Fibroblast of skin of scalp (primary cell): ENCODE measurements around the gene SEC22A. TPM values are rescaled to one million over a fixed set of nuclear protein-coding genes. Genes with fewer than 3 reads are reported as not detected.

Experiments used
- DNase-seq: peaks from one replicate; pipeline ENCODE4 v3.0.0-alpha.2; 2013
- polyA plus RNA-seq, 2 experiments: library from polyadenylated mRNA; unstranded; fragments of 120-200 nt; gene quantifications; one replicate each; pipeline ENCODE4 v1.2.1, GENCODE V29; 2013; ENCODE audit not compliant: insufficient read length in 2 of 2

Gene SEC22A, protein sequence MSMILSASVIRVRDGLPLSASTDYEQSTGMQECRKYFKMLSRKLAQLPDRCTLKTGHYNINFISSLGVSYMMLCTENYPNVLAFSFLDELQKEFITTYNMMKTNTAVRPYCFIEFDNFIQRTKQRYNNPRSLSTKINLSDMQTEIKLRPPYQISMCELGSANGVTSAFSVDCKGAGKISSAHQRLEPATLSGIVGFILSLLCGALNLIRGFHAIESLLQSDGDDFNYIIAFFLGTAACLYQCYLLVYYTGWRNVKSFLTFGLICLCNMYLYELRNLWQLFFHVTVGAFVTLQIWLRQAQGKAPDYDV
- 25.1 TPM for polyA plus RNA-seq (2013, experiment 1 of 2; ENCODE audit: insufficient read length)
- 24.2 TPM for polyA plus RNA-seq (2013, experiment 2 of 2; ENCODE audit: insufficient read length)

DNA sequence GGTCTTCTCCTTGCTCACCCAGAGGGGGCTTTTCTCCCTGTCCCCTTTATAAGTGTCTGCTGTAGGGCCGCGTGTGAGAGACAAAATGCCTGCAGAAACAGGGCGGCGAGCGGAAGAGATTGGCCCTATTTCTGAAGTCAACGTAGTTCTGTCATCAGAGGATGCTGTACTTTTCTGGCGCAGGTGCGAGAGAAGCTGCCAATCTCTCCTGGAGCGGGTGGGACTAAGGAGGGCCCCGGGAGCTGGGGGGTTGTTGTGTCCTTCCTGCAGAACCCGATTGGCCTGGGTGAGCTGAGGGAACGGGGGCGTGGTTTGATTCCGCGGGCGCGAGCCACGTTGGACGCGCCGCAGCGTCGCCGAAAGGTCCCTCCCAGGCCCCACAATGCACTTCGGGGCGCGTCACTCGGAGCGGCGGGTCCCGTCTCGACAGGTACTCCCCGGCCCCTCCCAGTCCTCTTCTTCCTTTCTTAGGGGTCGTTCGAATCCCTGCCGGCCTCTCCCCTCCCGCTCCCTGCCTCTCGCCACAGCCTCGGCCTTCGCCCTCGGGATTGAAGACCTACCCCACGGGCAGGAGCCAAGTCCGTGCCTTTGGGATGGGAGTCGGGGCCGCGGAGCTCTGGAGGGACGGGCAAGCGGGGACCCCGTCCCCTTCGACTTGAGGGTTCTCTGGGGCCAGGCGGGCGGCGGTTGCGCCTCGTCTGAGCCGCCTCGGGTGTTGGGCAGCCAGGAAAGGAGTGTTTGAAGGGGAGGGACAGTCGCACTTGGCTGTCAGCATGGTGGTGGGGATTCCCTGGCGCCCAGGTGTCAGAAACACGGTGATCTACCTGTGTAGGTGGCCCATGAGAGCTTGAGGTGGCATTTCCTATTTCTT is at the start of gene SEC22A:
Gene SEC22A, plus strand, starts transcription at position 387 of the 871 bp plus-strand sequence. CDS start 7,275 bp downstream, outside the sequence.
- peak; percentile 92 for DNase-seq

DNA sequence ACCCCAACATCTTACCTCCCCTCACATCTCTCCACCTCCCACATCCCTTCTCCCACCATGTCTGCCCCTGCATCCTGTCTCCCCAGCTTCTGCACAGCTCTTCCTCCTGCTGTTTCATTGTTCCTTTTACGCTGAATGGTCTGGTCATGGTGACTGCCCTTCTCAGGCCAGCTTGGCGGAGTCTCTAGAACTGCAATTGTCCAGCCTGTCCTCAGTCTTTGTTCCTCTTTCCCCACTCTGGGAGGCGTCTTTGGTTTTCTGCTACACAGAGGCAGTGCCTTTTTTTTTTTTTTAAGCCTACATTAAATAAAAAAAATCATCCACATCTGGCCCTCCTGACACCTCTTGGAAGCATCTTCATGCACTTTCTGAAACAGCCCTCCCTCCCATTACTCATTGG is 49.1 kb upstream of the SEC22A start:
- DNase-seq, result no peak

DNA sequence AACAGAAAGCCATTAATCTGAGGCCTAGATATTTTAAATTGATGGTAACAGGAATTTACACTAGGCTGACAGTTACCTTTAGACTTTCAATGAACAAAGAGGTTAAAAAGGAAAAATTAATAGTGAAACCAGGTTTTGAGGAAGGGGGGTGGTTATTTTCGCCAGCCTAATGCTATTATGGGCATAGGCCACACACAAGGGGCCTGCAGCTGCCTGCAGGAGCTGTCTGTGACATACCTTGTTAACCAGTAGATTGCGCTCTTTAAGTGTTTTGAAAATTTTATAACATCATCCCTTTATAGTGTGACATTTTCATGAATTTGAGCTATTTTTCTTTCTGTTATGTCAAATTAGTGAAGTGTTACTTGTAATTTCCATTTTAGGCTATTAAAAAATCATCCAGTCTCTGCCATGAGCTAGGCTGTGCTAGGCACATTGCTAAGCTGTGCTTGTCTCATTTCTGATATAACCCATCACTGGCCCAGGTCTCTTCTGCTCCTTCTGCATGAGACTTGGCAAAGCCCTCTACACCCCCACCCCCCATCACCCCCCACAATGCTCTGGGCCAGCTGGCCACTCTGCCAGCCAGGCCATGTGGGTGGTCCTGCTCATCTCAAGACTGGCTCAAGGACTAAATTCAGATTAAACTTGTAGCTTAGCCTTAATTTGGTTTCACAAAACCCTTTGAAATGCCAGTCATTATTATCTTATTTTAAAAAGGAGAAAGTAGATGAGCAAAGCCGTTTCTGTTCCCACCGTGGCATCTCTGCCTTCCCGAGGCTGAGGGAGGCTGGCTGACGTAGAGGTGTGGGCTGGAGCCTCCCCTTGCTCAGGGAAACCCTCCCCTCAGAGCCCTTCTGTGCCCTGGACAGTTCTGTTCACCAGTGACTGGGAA is 48.4 kb upstream of the SEC22A start:
- DNase-seq, result no peak

DNA sequence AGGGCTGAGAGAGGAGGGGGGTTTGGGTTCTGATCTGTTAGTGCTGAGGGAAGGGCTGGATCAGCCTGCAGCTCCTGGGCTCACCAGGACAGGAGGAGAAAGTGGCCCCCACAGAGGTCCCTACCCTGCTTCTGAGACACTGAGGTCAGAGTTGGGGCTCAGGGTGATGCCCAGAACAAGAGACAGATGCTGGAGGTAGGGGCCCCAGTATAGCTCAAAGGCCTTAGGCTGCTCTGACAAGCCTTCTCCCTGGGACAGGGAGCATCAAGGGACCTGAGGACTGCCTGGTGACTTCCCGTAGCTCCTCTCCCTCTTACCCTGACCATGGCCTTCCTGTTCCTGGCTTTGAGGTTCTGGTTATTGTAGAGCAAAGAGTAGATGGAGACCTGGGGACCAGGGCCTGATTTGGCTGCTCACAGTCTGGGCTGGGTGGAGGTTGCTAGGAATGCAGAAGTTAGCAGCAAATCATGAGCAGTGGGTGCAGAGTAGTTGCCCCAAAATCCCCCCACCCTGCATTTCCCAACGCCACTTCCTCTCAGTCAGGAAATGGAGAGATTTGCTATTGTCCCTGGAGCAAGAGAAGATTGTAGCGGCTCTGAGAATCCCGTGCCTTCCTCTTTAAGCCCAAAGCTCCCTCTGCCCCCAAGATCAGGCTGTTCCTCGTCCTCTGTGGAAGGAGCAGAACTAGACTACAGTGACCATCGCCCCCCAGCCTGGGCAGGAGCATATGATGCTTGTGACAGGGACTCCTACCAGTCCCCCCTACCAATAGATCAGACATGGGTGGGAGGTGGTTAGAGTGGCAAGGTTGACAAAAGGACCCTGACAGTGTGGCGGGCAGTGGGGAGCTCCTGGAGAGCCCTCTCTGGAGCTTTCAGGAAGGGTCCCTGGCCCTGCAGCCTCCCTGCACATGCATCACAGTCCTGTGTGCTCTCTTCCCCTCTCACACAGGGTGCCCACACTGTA is 47.4 kb upstream of the SEC22A start:
- DNase-seq, result no peak

DNA sequence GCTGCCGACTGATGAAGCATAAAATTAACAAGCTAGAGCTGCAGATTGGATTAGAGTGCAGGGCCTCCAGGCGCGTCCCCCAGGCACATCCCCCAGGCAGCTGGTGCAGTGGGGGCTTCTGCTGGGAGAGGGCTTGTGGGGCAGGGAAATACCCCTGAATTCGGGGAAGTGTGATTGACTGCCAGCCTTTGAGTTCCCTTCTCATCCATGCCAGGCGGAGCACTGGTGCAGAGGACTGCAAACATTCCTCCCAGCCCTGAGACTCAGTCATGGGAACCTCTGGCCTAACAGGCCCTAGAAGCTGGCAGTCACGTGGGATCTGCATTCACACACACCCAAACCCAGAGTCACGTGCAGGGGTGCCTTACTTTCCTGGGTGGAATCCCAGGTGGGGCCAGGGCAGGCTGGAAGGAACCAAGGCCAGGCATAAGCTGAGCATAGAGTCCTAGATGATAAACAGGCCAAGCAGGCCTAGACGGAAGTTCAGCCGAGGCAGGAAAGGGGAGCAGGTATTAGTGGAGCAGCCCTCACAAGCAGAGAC is 46.2 kb upstream of the SEC22A start:
- no peak for DNase-seq

DNA sequence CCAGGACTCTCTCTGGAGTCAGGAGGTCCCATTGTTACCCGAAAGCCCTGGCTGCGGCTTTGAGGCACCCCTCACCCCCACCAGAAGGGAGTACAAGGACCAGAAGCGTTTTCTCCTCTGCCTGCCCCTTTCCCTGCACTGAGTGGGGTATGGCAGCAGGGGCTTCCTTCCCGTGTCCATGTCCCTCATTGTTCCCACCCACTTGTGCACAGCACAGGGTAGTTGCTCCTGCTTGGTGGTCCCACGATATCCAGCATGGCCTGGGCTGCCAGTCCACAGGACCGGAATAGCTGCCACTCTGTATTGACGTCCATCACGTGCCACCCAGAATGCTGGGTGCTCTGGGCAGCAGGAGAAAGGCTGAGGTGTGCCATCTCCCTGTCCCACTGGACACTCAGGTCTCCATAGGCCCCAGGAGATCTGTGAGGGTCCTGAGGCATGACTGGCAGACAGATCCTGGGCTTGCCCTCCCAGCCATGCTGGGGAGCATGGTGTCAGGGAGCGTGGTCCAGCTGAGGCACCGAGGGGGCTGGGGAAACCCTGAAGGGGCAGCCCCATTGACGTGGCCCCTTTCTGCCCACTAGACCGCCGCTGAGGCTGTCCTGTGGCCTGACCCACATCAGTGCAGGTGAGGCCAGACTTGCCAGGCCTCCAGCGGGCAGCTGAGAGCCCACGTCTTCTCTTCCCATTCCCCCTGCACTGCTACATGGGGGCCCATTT is 45.3 kb upstream of the SEC22A start:
- DNase-seq, result no peak

DNA sequence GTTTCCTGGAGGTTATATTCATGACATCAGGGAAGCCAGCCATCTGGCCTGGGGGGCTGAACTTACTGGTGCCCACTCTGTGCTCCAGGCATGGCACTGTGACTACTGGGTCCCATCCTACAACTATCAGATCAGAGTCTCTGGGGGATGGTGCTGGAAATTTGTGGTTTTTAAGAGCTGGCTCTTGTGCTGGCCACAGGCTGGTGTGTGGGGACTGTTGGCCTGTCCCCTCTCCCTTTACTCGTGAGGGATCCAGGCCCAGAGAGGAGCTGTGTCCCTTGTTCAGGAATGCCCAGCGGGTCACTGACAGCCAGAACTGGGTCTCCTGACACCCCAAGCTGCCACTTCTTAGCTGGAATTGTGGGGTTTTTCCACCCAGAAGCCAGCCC is 44.5 kb upstream of the SEC22A start:
- DNase-seq, result no peak

DNA sequence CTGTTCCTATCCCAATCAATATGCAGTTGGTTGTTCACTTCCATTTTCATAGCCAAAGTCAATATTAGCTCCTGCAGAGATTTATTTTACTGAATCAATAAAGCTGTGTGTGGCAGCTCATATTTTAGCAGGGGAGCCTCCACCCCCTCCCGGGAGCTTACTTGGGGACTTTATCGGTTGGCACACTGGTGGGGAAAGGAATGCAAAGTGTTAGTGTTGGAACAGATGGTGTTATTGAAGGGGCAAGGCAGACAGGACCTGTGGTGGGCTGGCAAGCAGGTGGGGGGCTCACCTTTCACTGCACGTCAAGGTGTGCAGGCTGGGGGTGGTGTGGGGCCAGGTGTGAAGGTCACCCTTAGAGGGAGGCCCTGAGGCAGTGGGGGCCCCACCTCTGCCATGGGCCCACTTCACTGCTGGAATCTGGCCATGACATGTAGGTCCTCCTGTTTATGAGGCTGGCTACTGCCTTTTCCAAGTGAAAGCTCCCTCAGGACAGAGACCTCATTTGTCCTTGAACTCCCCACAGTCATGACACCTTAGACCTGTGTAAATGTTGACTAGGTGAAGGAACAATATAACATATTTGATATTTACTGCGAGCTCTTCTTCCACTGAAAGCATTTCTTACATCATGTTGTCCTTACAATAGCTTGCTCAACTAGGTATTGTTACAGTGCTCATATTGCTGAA is 44.0 kb upstream of the SEC22A start:
- DNase-seq, result no peak

DNA sequence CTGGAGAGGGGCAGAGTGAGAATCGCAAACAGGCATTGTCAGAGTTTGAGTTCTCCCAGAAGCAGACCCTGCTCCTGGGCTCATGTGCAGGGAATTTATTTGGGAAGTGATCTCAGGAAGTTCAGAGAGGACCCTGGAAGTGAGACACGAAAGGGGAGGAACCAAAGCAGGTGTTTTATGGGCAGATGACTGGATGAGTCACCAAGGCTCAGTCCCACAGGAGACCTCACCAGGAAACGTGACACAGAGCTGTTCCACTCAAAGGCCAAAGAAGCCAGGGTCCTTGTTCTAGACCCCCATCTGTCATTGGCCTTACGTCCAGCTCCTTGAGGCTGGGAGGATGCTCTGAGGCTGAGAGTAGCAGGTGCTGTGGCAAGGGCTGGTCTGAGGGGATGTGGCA is 43.4 kb upstream of the SEC22A start:
- no peak for DNase-seq

DNA sequence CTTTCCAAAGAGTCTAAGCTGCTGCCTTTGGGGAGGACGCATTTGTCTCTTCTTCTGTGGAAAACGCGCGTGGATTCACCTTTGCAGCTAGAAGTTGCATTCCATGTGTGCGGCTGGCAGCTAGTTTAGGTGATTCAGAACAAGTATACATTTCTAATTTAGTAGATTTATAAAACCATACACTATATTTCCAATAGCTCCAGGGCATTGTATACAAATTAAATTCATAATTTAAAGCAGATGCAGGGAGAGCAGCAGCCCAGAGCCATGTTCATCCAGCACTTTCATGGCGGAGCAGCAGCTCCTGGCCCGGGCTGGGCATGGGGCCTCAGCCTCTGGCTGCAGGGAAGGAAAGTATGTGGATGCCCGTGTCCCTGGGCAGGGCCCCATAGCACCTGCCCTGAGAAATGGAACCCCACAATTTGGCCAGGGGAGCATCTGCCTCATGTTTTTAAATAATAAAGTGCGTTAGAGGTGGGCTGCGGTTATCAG is 42.8 kb upstream of the SEC22A start:
- no peak for DNase-seq

DNA sequence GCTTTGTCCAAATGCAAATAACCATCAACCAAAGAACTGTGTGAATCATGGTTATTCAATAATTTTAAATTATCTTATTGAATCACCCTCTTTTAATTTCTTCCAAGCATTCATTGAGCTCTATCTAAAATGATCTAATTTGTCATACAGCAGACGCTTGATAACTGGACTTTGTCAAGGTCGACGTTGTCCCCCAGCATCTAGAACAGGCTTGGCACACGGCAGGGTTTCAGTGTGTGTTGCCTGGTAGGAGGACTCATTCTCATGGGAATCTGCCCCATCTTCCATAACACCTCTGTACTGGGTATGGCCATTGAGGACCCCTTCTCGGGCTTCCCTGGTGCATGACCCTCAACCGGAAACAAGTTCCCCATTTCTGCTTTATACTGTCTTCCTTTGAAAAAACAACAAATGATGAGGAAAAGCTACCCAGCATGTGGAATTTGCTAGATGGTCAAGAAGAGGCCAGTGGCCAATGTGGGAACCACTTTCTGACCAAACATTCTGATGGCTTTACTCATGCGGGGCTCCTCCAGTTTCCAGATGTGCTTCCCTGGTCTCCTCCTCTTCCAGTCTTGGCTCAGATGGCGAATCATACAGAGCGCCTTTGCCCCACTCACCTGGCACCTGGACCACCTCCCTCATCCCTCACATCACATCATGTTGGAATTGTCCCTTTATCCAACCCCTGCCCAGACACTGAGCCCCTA is 41.7 kb upstream of the SEC22A start:
- DNase-seq, result peak; percentile 11

DNA sequence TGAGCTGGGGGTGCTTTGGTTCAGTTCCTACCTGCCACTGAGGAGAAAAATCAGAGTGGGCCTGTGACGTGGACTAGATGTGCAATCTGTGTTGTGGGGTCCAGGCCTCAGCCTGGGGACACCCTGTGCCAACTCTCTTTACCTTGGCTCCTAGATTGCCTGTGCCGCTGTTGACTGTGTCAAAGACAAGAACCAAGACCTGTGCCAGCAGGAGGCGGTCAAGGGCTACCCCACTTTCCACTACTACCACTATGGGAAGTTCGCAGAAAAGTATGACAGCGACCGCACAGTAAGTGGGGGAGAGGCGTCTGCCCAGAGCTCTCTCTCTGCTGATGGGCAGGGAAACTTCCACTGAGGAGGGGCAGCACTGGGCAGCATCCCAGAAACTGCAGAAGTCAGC is 40.6 kb upstream of the SEC22A start:
- no peak for DNase-seq

DNA sequence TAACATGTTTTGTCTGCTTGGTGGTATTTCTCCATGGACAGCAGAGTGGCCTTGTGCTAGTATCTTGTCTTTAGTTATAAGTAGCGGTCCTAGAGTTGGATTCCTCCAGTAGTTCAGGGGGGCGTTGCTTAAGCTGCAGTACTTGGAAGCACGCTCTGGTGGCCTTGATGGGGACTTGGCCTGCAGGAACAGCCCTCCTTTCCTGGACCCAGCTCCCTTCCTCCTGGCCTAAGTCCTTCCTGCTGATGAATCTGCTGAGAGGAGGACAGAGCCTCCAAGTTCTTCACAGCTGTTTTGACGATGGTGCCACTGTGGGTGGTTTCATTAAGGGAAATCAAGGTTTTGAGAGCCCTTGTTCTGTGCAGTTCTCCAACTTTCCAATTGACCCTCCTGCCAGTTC is 38.6 kb upstream of the SEC22A start:
- no peak for DNase-seq

DNA sequence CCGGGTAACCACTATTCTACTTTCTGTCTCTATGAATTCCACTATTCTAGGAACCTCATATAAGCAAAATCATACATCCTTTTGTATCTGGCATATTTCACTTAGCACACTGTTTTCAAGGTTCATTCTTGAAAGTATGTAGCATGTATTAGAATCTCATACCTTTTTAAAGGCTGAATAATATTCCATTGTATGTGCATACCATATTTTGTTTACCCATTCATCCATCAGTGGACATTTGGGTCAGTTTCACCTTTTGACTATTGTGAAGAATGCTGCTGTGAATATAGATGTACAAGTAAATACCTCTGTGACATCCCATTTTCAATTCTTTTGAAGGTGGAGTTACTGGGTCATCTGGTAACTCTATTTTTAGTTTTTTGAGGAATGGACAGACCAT is 36.6 kb upstream of the SEC22A start:
- no peak for DNase-seq

DNA sequence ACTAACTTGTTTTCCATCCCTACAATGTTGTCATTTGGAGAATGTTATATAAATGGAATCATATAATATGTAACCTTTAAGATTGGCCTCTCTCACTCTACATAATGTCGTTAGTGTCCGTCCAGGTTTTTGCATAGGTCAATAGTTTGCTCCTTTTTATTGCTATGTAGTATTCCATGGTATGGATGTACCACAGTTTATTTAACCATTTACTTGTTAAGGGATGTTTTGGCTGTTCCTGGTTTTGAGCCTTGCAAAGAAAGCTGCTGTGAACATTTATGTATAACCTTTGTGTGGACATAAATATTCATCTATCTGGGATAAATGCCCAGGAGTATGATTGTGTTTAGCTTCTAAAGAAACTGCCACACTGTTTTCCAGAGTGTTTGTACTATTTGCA is 34.1 kb upstream of the SEC22A start:
- DNase-seq, result no peak

DNA sequence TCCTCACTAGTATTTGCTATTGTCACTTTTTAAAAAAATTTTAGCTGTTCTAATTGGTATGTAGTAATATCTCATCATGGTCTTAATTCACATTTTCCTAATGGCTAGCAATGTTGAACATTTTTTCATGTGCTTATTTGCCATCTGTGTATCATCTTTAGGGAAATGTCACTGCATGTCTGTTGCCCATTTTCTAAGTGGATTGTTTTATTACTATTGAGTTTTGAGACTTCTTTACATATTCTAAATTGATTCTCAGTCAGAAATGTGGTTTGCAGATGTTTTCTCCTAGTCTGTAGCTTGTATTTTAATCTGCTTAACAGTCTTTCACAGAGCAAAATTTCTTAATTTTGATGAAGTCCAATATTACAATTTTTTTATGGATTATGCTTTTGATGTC is 33.6 kb upstream of the SEC22A start:
- no peak for DNase-seq

DNA sequence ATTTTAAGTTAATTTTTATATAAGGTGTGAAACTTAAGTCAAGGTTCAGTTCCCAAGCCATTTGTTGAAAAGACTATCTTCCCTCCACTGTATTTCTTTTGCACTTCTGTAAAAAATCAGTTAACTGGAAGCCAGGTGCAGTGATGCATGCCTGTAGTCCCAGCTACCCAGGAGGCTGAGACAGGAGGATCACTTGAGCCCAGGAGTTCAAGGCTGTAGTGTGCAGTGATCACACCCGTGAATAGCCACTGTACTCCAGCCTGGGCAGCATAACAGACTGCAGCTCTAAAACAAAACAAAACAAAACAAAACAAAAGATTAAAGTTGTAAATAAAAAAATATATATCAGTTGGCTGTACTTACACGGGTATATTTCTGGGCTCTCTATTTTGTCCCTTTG is 33.1 kb upstream of the SEC22A start:
- DNase-seq, result no peak

DNA sequence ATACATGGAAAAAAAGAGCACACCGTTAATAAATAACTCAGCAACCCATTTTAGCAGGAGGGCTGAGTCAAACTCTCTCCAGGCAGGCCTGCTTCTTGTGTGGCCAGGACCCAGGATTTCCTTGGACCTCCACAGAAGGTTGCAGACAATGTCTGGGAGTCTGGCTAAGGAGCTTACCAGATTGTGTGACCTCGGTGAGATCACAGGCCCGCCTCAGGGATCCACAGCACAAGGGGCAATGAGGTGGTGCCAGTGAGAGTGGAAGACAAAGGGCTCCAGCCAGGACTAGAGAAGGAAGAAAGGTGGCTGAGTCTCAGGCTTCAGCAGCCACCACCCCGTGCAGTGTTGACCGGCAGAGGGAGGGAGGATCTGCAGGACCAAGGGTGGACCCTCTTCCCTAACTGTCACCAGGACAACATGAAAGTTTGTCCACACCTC is 32.2 kb upstream of the SEC22A start:
- DNase-seq, result no peak

DNA sequence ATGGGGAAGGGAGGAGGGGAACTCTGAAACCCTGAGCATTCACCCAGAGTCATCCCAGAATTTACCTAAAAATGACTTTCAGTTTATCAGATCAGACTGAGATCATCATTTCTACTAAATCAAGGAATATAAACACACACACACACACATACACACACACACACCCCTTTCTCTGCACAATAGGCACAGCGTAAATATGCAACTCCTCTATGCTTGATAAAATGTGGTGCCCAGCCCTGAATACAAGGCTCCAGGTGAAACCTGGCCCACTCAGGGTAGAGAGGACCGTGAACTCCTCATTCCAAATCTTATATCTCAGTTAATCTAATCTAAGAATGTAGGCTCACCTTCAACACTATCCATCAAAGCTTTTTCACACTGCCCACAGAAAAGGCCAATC is 31.8 kb upstream of the SEC22A start:
- DNase-seq, result no peak
